ENCODE measurements around the gene DPRX. TPM values are rescaled to one million over a fixed set of nuclear protein-coding genes. Genes with fewer than 3 reads are reported as not detected.

The DPRX gene
- not detected for total RNA-seq
- long read RNA-seq, result 0 reads

GRCh38 chr19:53631949-53632407 lies at the start of gene DPRX:
DPRX (plus strand) TSS chr19:53631999; CDS start chr19:53632107, 108 bp downstream.
- H3K27me3 ChIP-seq (ENCODE audit: low read depth), result peaks cover 3% of the 10 kb centered on the region
- DNase-seq, result no peak
- H3K36me3 ChIP-seq, result no peaks in the 10 kb centered on the region
- no peak within 1 kb of the TSS for H3K4me3 ChIP-seq
- H3K4me1 ChIP-seq, result no peaks in the 10 kb centered on the region
- H3K9me3 ChIP-seq (replicated peaks), result no peaks in the 10 kb centered on the region
- no peak for TF ChIP-seq CTCF (IDR thresholded peaks at IDR 0.05; ENCODE audit: borderline replicate concordance)
- intact Hi-C loops (cut with micrococcal nuclease), result no loop called here
- no peak within 1 kb of the TSS for H3K27ac ChIP-seq (replicated peaks)

GRCh38 chr19:53583181-53583580 lies 48.6 kb upstream of the DPRX start:
- Histone ChIP-seq H3K9me3 (replicated peaks) (peaks cover 23% of the 10 kb centered on the region), H3K27ac (replicated peaks) (no peak overlapping the region), H3K4me1 (no peaks in the 10 kb centered on the region), H3K36me3 (peaks cover 16% of the 10 kb centered on the region), H3K27me3 (ENCODE audit: low read depth) (no peaks in the 10 kb centered on the region), H3K4me3 (no peak overlapping the region)
- intact Hi-C loops (cut with micrococcal nuclease), result no loop called here
- TF ChIP-seq CTCF (IDR thresholded peaks at IDR 0.05; ENCODE audit: borderline replicate concordance), result no peak
- no peak for DNase-seq

GRCh38 chr19:53586277-53586691 lies 45.5 kb upstream of the DPRX start:
- no peaks in the 10 kb centered on the region for H3K36me3 ChIP-seq
- intact Hi-C loops (cut with micrococcal nuclease), result no loop called here
- H3K27ac ChIP-seq (replicated peaks), result no peak overlapping the region
- no peak for TF ChIP-seq CTCF (IDR thresholded peaks at IDR 0.05; ENCODE audit: borderline replicate concordance)
- no peaks in the 10 kb centered on the region for H3K4me1 ChIP-seq
- H3K27me3 ChIP-seq (ENCODE audit: low read depth), result no peaks in the 10 kb centered on the region
- no peaks in the 10 kb centered on the region for H3K9me3 ChIP-seq (replicated peaks)
- H3K4me3 ChIP-seq, result no peak overlapping the region
- DNase-seq, result no peak

GRCh38 chr19:53594811-53595509 lies 36.8 kb upstream of the DPRX start:
- intact Hi-C loops (cut with micrococcal nuclease), result loop anchor here (10.0 kb wide), 1 partner anchor 150 kb away; no protein-coding TSS in a partner anchor
- no peak for DNase-seq
- H3K9me3 ChIP-seq (replicated peaks), result no peaks in the 10 kb centered on the region
- H3K27ac ChIP-seq (replicated peaks), result no peak overlapping the region
- H3K4me3 ChIP-seq, result no peak overlapping the region
- H3K36me3 ChIP-seq, result no peaks in the 10 kb centered on the region
- no peaks in the 10 kb centered on the region for H3K4me1 ChIP-seq
- peaks cover 14% of the 10 kb centered on the region for H3K27me3 ChIP-seq (ENCODE audit: low read depth)
- TF ChIP-seq CTCF (IDR thresholded peaks at IDR 0.05; ENCODE audit: borderline replicate concordance), result no peak

- no peaks in the 10 kb centered on the region for H3K9me3 ChIP-seq (replicated peaks)
- no peak overlapping the region for H3K27ac ChIP-seq (replicated peaks)
- intact Hi-C loops (cut with micrococcal nuclease), result loop anchor here (10.0 kb wide), 1 partner anchor 149 kb away; no protein-coding TSS in a partner anchor
- H3K36me3 ChIP-seq, result no peaks in the 10 kb centered on the region
- TF ChIP-seq CTCF (IDR thresholded peaks at IDR 0.05; ENCODE audit: borderline replicate concordance), result no peak
- no peak overlapping the region for H3K4me3 ChIP-seq
- H3K27me3 ChIP-seq (ENCODE audit: low read depth), result peaks cover 14% of the 10 kb centered on the region
- no peak for DNase-seq
- H3K4me1 ChIP-seq, result no peaks in the 10 kb centered on the region
Measured at GRCh38 chr19:53595510-53595867, 36.3 kb upstream of the DPRX start.
